Thyroid gland (tissue), 4 donors: Measurements from ENCODE around the gene MAPRE3. TPM values are rescaled to one million over a fixed set of nuclear protein-coding genes. Genes with fewer than 3 reads are reported as not detected.

ENCODE experiments used
- DNase-seq, 2 donors: peaks; one replicate each; pipeline ENCODE4 v3.0.0-alpha.2; 2019
- H3K27ac ChIP-seq, 3 donors: fragments of 200-600 bp; sonication (generic); 1 replicate in 2 of 3; 2 replicates in 1 of 3; pipeline ENCODE4 v1.5.1; 2016 to 2019; ENCODE audit warnings: mild to moderate bottlenecking in 1 of 3, moderate library complexity in 1 of 3
- H3K27me3 ChIP-seq: fragments of 200-600 bp; sonication (generic); one replicate; pipeline ENCODE4 v1.5.1; 2019
- H3K36me3 ChIP-seq, 2 donors: fragments of 200-600 bp; sonication (generic); one replicate each; pipeline ENCODE4 v1.5.1; 2016 to 2019
- H3K4me1 ChIP-seq, 2 donors: fragments of 200-600 bp; sonication (generic); one replicate each; pipeline ENCODE4 v1.5.1; 2017 to 2019
- H3K4me3 ChIP-seq, 3 donors: fragments of 200-600 bp; sonication (generic); replicated peaks in 1 of 3; 1 replicate in 2 of 3; 2 replicates in 1 of 3; pipeline ENCODE4 v1.5.1; 2016; ENCODE audit warnings: mild to moderate bottlenecking in 1 of 3
- H3K9me3 ChIP-seq: fragments of 200-600 bp; sonication (generic); one replicate; pipeline ENCODE4 v1.5.1; 2017
- POLR2A ChIP-seq, 2 donors: fragments of 450-650 bp; IDR thresholded peaks; one replicate each; pipeline ENCODE4 v1.6.1; 2017; ENCODE audit warnings: antibody characterized with exemption in 2 of 2, mild to moderate bottlenecking in 2 of 2, moderate library complexity in 1 of 2
- WGBS, 2 donors: methylation state at CpG; one replicate each; pipeline ENCODE4 v1.1.5; 2017; 5-methylcytosine and 5-hydroxymethylcytosine counted together
- intact Hi-C: fragments of 100-400 bp; cut with DNase I; formaldehyde crosslinking; loops from one replicate; pipeline ENCODE4 v1.15.1; 2023
- total RNA-seq, 4 donors: library from RNA; depleted of rRNA; stranded (reverse); fragments of >200 nt; gene quantifications; one replicate each; pipeline ENCODE4 v1.2.3, GENCODE V29; 2016

MAPRE3 gene
- total RNA-seq, 4 donors from 2014 or later = 12.9 to 21.2 (median 17.0) TPM

- WGBS, 2 donors = 84 to 87% methylated on average over 4 of the region's 4 CpGs
Measured at GRCh38 chr2:27076323-27076722, 105.9 kb downstream of the MAPRE3 start.

More at GRCh38 chr2:27076323-27076722, 105.9 kb downstream of the MAPRE3 start:
- Histone ChIP-seq H3K4me3 (no peak overlapping the region), H3K27me3 (no peaks in the 10 kb centered on the region), H3K9me3 (no peaks in the 10 kb centered on the region), H3K36me3 (no peaks in the 10 kb centered on the region), H3K4me1 (peaks cover 13 to 23% of the 10 kb centered on the region in 2 donors), H3K27ac (no peak overlapping the region)
- DNase-seq = no peak
- no peak for TF ChIP-seq POLR2A (IDR thresholded peaks at IDR 0.05)
- intact Hi-C loops = no loop called here

Other genes starting within 250 kb of the MAPRE3 start
- 10 to 100 TPM; 73.1 to 91.2 (median 80.7) TPM for gene SLC35F6, start 206.4 kb upstream of the MAPRE3 start, total RNA-seq
- under 1 TPM in 1 of 4 donors, not detected in 3; 0.67 TPM for gene CENPA, start 184.6 kb upstream of the MAPRE3 start, total RNA-seq
- not detected for gene DPYSL5, start 122.5 kb upstream of the MAPRE3 start, total RNA-seq
- gene TMEM214, start 62.3 kb downstream of the MAPRE3 start, total RNA-seq = 10 to 100 TPM; 43.3 to 93.8 (median 78.9) TPM
- 10 to 100 TPM; 29.1 to 40.0 (median 31.6) TPM for gene AGBL5, start 81.0 kb downstream of the MAPRE3 start, total RNA-seq
- 100 to 1,000 TPM; 235 to 467 (median 261) TPM for gene OST4, start 101.0 kb downstream of the MAPRE3 start, total RNA-seq
- 10 to 100 TPM; 18.6 to 45.4 (median 29.3) TPM for gene EMILIN1, start 108.0 kb downstream of the MAPRE3 start, total RNA-seq
- gene KHK, start 116.1 kb downstream of the MAPRE3 start, total RNA-seq = 1 to 10 TPM in 3 of 4 donors, under 1 TPM in 1; 0.44 to 2.3 (median 1.7) TPM
- gene CGREF1, start 148.5 kb downstream of the MAPRE3 start, total RNA-seq = 1 to 10 TPM in 2 of 4 donors, not detected in 2; 3.7 to 8.5 TPM
- gene ABHD1, start 153.2 kb downstream of the MAPRE3 start, total RNA-seq = 1 to 10 TPM in 1 of 4 donors, under 1 TPM in 3; 0.44 to 1.1 (median 0.76) TPM
- 10 to 100 TPM; 52.4 to 84.0 (median 55.2) TPM for gene PREB, start 164.0 kb downstream of the MAPRE3 start, total RNA-seq
- gene PRR30, start 168.8 kb downstream of the MAPRE3 start, total RNA-seq = under 1 TPM in 2 of 4 donors, not detected in 2; 0.27 to 0.67 TPM
- gene TCF23, start 178.4 kb downstream of the MAPRE3 start, total RNA-seq = under 1 TPM in 1 of 4 donors, not detected in 3; 0.13 TPM
- 100 to 1,000 TPM; 149 to 345 (median 254) TPM for gene ATRAID, start 241.4 kb downstream of the MAPRE3 start, total RNA-seq
- gene SLC5A6, start 241.6 kb downstream of the MAPRE3 start, total RNA-seq = 10 to 100 TPM; 10.9 to 34.0 (median 22.0) TPM
- 10 to 100 TPM; 16.5 to 31.9 (median 28.2) TPM for gene CAD, start 246.7 kb downstream of the MAPRE3 start, total RNA-seq